ENCODE data around the gene TSHZ2. TPM values are rescaled to one million over a fixed set of nuclear protein-coding genes. Genes with fewer than 3 reads are reported as not detected.

TSHZ2 gene
- total and polyA plus RNA-seq, 2 of the 4 experiments (the other 2 are of a cell fraction), result under 0.01 to 0.02 TPM

GRCh38 chr20:53379014-53379832, 407.1 kb downstream of the TSHZ2 start:
- WGBS, 2 experiments (ENCODE audit: extremely low coverage in 2 of 2, insufficient read length in 1 of 2), result 100% methylated on average over 1 of the region's 12 CpGs; no CpG with 5 or more reads in 1 of the 2 experiments
- TF ChIP-seq MAZ (IDR thresholded peaks at IDR 0.05; ENCODE audit: borderline replicate concordance, low read depth, low read length), result no peak
- no peak for TF ChIP-seq NFE2L2 (IDR thresholded peaks at IDR 0.05; ENCODE audit: low read depth, low read length)
- TF ChIP-seq, protein P1, sequence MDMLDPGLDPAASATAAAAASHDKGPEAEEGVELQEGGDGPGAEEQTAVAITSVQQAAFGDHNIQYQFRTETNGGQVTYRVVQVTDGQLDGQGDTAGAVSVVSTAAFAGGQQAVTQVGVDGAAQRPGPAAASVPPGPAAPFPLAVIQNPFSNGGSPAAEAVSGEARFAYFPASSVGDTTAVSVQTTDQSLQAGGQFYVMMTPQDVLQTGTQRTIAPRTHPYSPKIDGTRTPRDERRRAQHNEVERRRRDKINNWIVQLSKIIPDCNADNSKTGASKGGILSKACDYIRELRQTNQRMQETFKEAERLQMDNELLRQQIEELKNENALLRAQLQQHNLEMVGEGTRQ (IDR thresholded peaks at IDR 0.05; ENCODE audit: low read depth, low read length), result no peak
- no peak for TF ChIP-seq CHD1 (IDR thresholded peaks at IDR 0.05; ENCODE audit: low read depth, low read length)
- TF ChIP-seq CTCF (conservative IDR thresholded peaks at IDR 0.05; ENCODE audit: low read depth, low read length), result no peak
- no peak for TF ChIP-seq MAFK (IDR thresholded peaks at IDR 0.05; ENCODE audit: low read depth, low read length)
- no peak for TF ChIP-seq SMC3 (IDR thresholded peaks at IDR 0.05; ENCODE audit: low read depth, low read length)
- TF ChIP-seq RAD21 (IDR thresholded peaks at IDR 0.05; ENCODE audit: low read length), result no peak
- no peak for TF ChIP-seq ELK1 (IDR thresholded peaks at IDR 0.05; ENCODE audit: borderline replicate concordance, low read depth, low read length)
- no peak for TF ChIP-seq MXI1 (IDR thresholded peaks at IDR 0.05; ENCODE audit: borderline replicate concordance, low read depth, low read length)
- TF ChIP-seq CEBPB (IDR thresholded peaks at IDR 0.05; ENCODE audit: low read depth, low read length), result no peak
- TF ChIP-seq FOS (IDR thresholded peaks at IDR 0.05; ENCODE audit: low read depth, low read length), result no peak
- TF ChIP-seq RFX5 (IDR thresholded peaks at IDR 0.05; ENCODE audit: low read depth, low read length), result no peak
- TF ChIP-seq POLR2A (IDR thresholded peaks at IDR 0.05; ENCODE audit: low read depth, low read length), result no peak
- no peak for TF ChIP-seq RCOR1 (IDR thresholded peaks at IDR 0.05; ENCODE audit: insufficient replicate concordance, low read length)

More at GRCh38 chr20:53379014-53379832, 407.1 kb downstream of the TSHZ2 start:
- Histone ChIP-seq H3K14ac (replicated peaks; ENCODE audit: low read depth, low read length) (no peak overlapping the region), H2AK5ac (ENCODE audit: low read depth, low read length) (no peak overlapping the region), H3K36me3 (ENCODE audit: control insufficient read depth, insufficient read depth, low read length) (no peaks in the 10 kb centered on the region), H4K5ac (ENCODE audit: low read depth, low read length) (no peak overlapping the region), H3K9ac (ENCODE audit: low read depth, low read length) (no peak overlapping the region), H3K4me3 (ENCODE audit: insufficient read depth, low read depth, low read length) (no peak overlapping the region), H3K79me1 (ENCODE audit: low read depth in 1 of 2, low read length in 2 of 2) (no peaks in the 10 kb centered on the region), H3K18ac (ENCODE audit: low read depth, low read length) (no peak overlapping the region), H3K9me1 (ENCODE audit: insufficient read depth, low read length) (no peaks in the 10 kb centered on the region), H3K4ac (ENCODE audit: low read depth, low read length) (no peak overlapping the region), H4K91ac (ENCODE audit: insufficient read depth, low read depth, low read length) (no peak overlapping the region), H2BK120ac (ENCODE audit: low read depth, low read length) (no peak overlapping the region), H3K4me2 (ENCODE audit: low read depth, low read length) (no peak overlapping the region), H3K4me1 (ENCODE audit: control insufficient read depth, insufficient read depth, low read length) (no peaks in the 10 kb centered on the region), H3K23ac (ENCODE audit: low read depth, low read length) (no peak overlapping the region), H3K27me3 (ENCODE audit: control insufficient read depth, insufficient read depth, low read length) (no peaks in the 10 kb centered on the region), H2BK15ac (ENCODE audit: low read depth, low read length) (no peak overlapping the region), H2AFZ (replicated peaks; ENCODE audit: low read length, poor library complexity) (no peak overlapping the region), H4K20me1 (ENCODE audit: insufficient read depth, low read length) (no peaks in the 10 kb centered on the region), H3K9me3 (ENCODE audit: control insufficient read depth, insufficient read depth, low read length) (no peaks in the 10 kb centered on the region), H4K8ac (ENCODE audit: low read depth in 2 of 2, low read length in 2 of 2) (no peak overlapping the region), H3K27ac (ENCODE audit: insufficient read depth, low read length) (no peak overlapping the region), H2BK20ac (ENCODE audit: low read depth, low read length) (no peak overlapping the region), H3K56ac (ENCODE audit: extremely low read depth, insufficient read depth, low read length) (no peak overlapping the region), H2AK9ac (replicated peaks; ENCODE audit: low read depth, low read length, poor library complexity) (no peak overlapping the region), H2BK5ac (ENCODE audit: low read depth, low read length, poor library complexity, severe bottlenecking) (no peak overlapping the region)
- dilution Hi-C loops (cut with HindIII; ENCODE audit: low sequenced_read_pairs, unreplicated experiment), result no loop called here
- ATAC-seq (ENCODE audit: low read depth), result no peak
- DNase-seq, result no peak
- POLR2A ChIA-PET (ENCODE audit: unreplicated experiment), result no interaction called here
- intact Hi-C loops (cut with micrococcal nuclease), result no loop called here
- CTCF ChIA-PET, result interaction anchor here (0.7 kb wide), 1 partner anchor 581 kb away, joined by 3 read pairs; no protein-coding TSS in a partner anchor
- in situ Hi-C loops (cut with MboI; ENCODE audit: low sequenced_read_pairs), result no loop called here
- no TSS peak for BruUV-seq (replicated peaks)

Data from IMR-90 (cell line).